Large intestine (tissue), 3 donors: Measurements from ENCODE around the gene CDC16. TPM values are rescaled to one million over a fixed set of nuclear protein-coding genes. Genes with fewer than 3 reads are reported as not detected.
A peak's percentile ranks its signal among the peaks of the same experiment; 100 is the strongest.

Source experiments
- DNase-seq, 2 donors: peaks; one replicate each; pipeline versions ENCODE4 v3.0.0 to v3.0.0-alpha.2; 2013
- H3K27ac ChIP-seq: one replicate; pipeline ENCODE4 v1.5.1; 2013; ENCODE audit warnings: low read length
- H3K27me3 ChIP-seq: 2 replicates; pipeline ENCODE4 v1.6.1; 2013; ENCODE audit warnings: low read length; ENCODE audit not compliant: control insufficient read depth, insufficient read depth
- H3K36me3 ChIP-seq: 2 replicates; pipeline ENCODE4 v1.6.1; 2013; ENCODE audit warnings: low read length; ENCODE audit not compliant: control insufficient read depth, insufficient read depth
- H3K4me1 ChIP-seq: one replicate; pipeline ENCODE4 v1.6.1; 2013; ENCODE audit warnings: low read length; ENCODE audit not compliant: control insufficient read depth, insufficient read depth
- H3K4me3 ChIP-seq: one replicate; pipeline ENCODE4 v1.5.1; 2013; ENCODE audit warnings: low read length
- H3K9me3 ChIP-seq: one replicate; pipeline ENCODE4 v1.6.1; 2013; ENCODE audit warnings: mild to moderate bottlenecking, low read depth, low read length, moderate library complexity; ENCODE audit not compliant: control insufficient read depth
- WGBS: methylation state at CpG from one replicate; pipeline ENCODE4 v1.1.5; 2013; ENCODE audit warnings: low lambda C conversion rate; ENCODE audit not compliant: insufficient coverage; 5-methylcytosine and 5-hydroxymethylcytosine counted together
- polyA plus RNA-seq: library from polyadenylated mRNA; unstranded; fragments of 120-200 nt; gene quantifications from one replicate; pipeline ENCODE4 v1.2.1, GENCODE V29; 2013

The CDC16 gene
- polyA plus RNA-seq, 1 donor, result 98.4 TPM

DNA sequence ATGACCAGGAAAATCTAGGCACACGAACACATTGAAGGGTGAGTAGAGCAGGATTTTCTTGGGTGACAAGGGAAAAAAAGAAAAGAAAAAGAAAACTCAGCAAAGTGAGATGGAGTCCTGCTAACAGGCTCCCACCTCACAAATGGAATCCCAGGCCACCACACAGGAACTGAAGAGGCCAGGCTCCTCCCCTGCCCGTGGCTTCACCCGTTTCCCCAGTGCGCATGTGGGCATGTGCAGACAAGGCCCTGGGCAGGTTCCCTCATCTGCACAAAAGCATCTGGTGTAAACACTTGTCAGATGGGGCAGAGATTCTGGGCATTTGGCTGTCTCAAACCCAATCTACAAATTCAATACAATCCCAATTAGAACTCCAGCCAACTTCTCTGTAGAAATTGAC, 31.2 kb upstream of the CDC16 start:
- no peak for DNase-seq
- no peak overlapping the region for H3K4me3 ChIP-seq
- no peaks in the 10 kb centered on the region for H3K4me1 ChIP-seq
- H3K27ac ChIP-seq, result no peak overlapping the region
- H3K9me3 ChIP-seq, result peaks cover 15% of the 10 kb centered on the region
- 83% methylated on average over 1 of the region's 4 CpGs for WGBS
- peaks cover 13% of the 10 kb centered on the region for H3K27me3 ChIP-seq
- no peaks in the 10 kb centered on the region for H3K36me3 ChIP-seq

DNA sequence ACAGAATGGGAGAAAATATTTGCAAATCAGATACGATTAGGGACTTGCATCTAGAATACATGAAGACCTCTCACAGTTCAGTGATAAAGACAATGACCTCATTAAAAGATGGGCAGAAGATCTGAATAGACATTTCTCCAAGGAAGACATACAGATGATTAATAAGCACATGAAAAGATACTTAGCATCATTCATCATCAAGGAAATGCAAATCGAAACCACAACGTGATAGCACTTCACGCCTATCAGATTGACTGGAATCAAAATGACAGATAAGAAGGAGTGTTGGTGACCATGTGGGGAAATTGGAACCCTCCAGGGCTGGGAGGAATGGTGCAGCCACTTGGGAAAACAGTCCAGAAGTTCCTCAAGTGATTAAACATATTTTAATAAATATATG, 29.8 kb upstream of the CDC16 start:
- H3K27ac ChIP-seq, result no peak overlapping the region
- DNase-seq, result no peak
- H3K9me3 ChIP-seq, result peaks cover 7% of the 10 kb centered on the region
- H3K4me3 ChIP-seq, result no peak overlapping the region
- WGBS, result 85% methylated on average over 3 of the region's 4 CpGs
- no peaks in the 10 kb centered on the region for H3K4me1 ChIP-seq
- H3K27me3 ChIP-seq, result peaks cover 12% of the 10 kb centered on the region
- no peaks in the 10 kb centered on the region for H3K36me3 ChIP-seq

GRCh38 chr13:114208134-114208533, 26.6 kb upstream of the CDC16 start:
- Histone ChIP-seq H3K4me1 (no peaks in the 10 kb centered on the region), H3K27ac (no peak overlapping the region), H3K9me3 (no peaks in the 10 kb centered on the region), H3K27me3 (peaks cover 12% of the 10 kb centered on the region), H3K36me3 (no peaks in the 10 kb centered on the region), H3K4me3 (no peak overlapping the region)
- WGBS, result 94% methylated on average over 3 of the region's 6 CpGs
- no peak for DNase-seq

DNA sequence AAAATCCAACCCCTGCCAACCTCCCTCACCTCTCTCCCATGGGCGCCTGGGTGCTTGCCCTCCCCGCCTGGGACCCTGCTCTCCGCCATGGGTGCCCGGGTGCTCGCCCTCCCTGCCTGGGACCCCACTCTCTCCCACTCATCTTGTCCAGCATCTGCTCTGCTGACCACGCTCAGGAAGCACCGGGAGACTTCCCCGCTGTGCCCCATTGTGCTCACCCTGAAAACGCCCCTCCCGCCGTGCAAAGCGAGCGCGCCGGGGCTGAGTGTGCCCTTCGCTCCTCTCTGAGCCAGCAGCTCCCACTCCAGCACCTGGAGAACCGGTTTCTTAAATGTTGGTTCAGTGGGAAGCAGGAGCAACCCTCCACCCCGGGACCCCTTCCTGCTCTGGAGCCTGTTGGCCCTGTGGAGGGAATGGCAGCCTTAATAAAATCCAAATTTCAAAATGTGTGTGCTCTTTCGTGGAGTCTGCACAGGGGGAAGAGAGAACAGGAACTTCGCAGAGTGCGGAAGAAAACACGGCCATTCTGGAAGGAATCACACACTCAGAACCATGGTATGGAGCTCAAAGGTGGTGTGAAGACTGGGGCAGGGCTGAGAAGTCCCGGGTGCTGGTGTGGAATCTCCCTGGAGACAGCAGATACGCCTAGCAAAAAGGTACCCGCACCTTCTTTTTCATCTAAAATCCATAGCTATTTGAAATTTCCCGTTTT, 23.1 kb upstream of the CDC16 start:
- Histone ChIP-seq H3K4me3 (no peak overlapping the region), H3K4me1 (no peaks in the 10 kb centered on the region), H3K36me3 (no peaks in the 10 kb centered on the region), H3K9me3 (no peaks in the 10 kb centered on the region), H3K27ac (no peak overlapping the region), H3K27me3 (peaks cover 12% of the 10 kb centered on the region)
- WGBS, result no CpG with 5 or more reads among the region's 26 CpGs
- no peak for DNase-seq

DNA sequence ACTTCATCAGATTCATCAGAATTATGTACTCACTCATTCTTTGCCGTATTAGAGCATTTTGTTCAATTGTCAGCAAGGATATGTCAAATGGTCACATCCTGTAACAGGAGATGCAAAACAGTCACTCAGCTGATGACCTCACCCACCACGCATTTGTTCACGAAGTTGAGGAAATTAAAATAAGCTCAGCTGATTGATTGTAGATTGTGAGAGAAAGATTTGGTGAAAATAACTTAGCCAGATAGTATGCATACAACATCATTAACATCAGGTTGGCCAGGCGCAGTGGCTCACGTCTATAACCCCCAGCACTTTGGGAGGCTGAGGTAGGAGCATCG, 22.6 kb upstream of the CDC16 start:
- no peak for DNase-seq
- Histone ChIP-seq H3K9me3 (no peaks in the 10 kb centered on the region), H3K36me3 (no peaks in the 10 kb centered on the region), H3K4me3 (no peak overlapping the region), H3K4me1 (no peaks in the 10 kb centered on the region), H3K27ac (no peak overlapping the region), H3K27me3 (peaks cover 12% of the 10 kb centered on the region)
- WGBS, result no CpG with 5 or more reads among the region's 6 CpGs

GRCh38 chr13:114213980-114214379, 20.7 kb upstream of the CDC16 start:
- no peak for DNase-seq
- Histone ChIP-seq H3K36me3 (no peaks in the 10 kb centered on the region), H3K27me3 (peaks cover 12% of the 10 kb centered on the region), H3K9me3 (no peaks in the 10 kb centered on the region), H3K4me1 (no peaks in the 10 kb centered on the region), H3K27ac (no peak overlapping the region), H3K4me3 (no peak overlapping the region)
- 83% methylated on average over 2 of the region's 7 CpGs for WGBS

DNA sequence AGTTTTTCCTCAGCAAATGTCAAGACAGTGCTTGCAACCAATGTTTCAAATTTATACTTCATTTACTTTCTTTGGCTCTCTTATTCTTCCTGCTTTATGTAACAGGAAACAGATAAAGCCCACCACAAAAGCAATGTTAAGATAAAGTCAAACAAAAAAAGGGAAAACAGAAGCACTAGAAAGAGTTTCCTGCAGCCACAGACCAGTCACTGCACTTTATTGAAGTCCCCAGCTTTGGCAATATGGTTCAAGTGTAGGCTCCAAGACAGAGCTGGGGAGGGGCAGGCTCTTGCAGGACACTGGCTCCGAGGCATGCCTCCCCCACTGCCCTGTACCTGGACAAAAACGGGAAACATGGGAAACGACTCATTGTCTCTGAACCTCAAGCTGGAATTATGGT, 15.3 kb upstream of the CDC16 start:
- no CpG with 5 or more reads among the region's 3 CpGs for WGBS
- DNase-seq, result no peak
- H3K9me3 ChIP-seq, result no peaks in the 10 kb centered on the region
- no peaks in the 10 kb centered on the region for H3K36me3 ChIP-seq
- no peak overlapping the region for H3K4me3 ChIP-seq
- H3K27me3 ChIP-seq, result no peaks in the 10 kb centered on the region
- no peak overlapping the region for H3K27ac ChIP-seq
- H3K4me1 ChIP-seq, result no peaks in the 10 kb centered on the region

- peak; percentile 50 to 64 for DNase-seq
- no peak overlapping the region for H3K27ac ChIP-seq
- H3K36me3 ChIP-seq, result no peaks in the 10 kb centered on the region
- H3K4me3 ChIP-seq, result no peak overlapping the region
- WGBS, result 80% methylated on average over 1 of the region's 9 CpGs
- H3K27me3 ChIP-seq, result no peaks in the 10 kb centered on the region
- no peaks in the 10 kb centered on the region for H3K4me1 ChIP-seq
- no peaks in the 10 kb centered on the region for H3K9me3 ChIP-seq
Measured at GRCh38 chr13:114222461-114222968, 12.2 kb upstream of the CDC16 start.

GRCh38 chr13:114224201-114224600, 10.5 kb upstream of the CDC16 start:
- H3K36me3 ChIP-seq, result no peaks in the 10 kb centered on the region
- DNase-seq, result no peak
- no peak overlapping the region for H3K4me3 ChIP-seq
- H3K27ac ChIP-seq, result no peak overlapping the region
- H3K4me1 ChIP-seq, result peaks cover 2% of the 10 kb centered on the region
- no CpG with 5 or more reads among the region's 13 CpGs for WGBS
- no peaks in the 10 kb centered on the region for H3K9me3 ChIP-seq
- H3K27me3 ChIP-seq, result peaks cover 2% of the 10 kb centered on the region

GRCh38 chr13:114225610-114226009, 9.1 kb upstream of the CDC16 start:
- Histone ChIP-seq H3K27ac (no peak overlapping the region), H3K36me3 (no peaks in the 10 kb centered on the region), H3K27me3 (peaks cover 3% of the 10 kb centered on the region), H3K9me3 (no peaks in the 10 kb centered on the region), H3K4me3 (no peak overlapping the region), H3K4me1 (peaks cover 13% of the 10 kb centered on the region)
- no CpG with 5 or more reads among the region's 8 CpGs for WGBS
- DNase-seq, result no peak

GRCh38 chr13:114226088-114226487, 8.6 kb upstream of the CDC16 start:
- no peak overlapping the region for H3K4me3 ChIP-seq
- no peaks in the 10 kb centered on the region for H3K36me3 ChIP-seq
- no peak for DNase-seq
- no peak overlapping the region for H3K27ac ChIP-seq
- H3K9me3 ChIP-seq, result no peaks in the 10 kb centered on the region
- peaks cover 16% of the 10 kb centered on the region for H3K4me1 ChIP-seq
- peaks cover 3% of the 10 kb centered on the region for H3K27me3 ChIP-seq
- WGBS, result no CpG with 5 or more reads among the region's 11 CpGs
